T-helper 17 cell (primary cell): ENCODE measurements around the gene CCDC90B. TPM values are rescaled to one million over a fixed set of nuclear protein-coding genes. Genes with fewer than 3 reads are reported as not detected.
"Not testable (repeated sequence)": the region's sequence is repeated elsewhere in the genome, so short reads cannot be mapped to it uniquely, and the experiment has no call there.

Experiments used
- ATAC-seq: fragments of 150-1000 bp; cut with Tn5 transposase; 2 replicates; pipeline ENCODE4 v1.10.0; 2021; ENCODE audit warnings: mild to moderate bottlenecking, moderate library complexity
- DNase-seq, 3 donors: peaks; one replicate each; pipeline versions ENCODE4 v3.0.0 to v3.0.0-alpha.2; 2020 to 2021
- H3K9me3 ChIP-seq: one replicate; pipeline ENCODE4 v1.7.0; 2013; ENCODE audit warnings: low read length, mild to moderate bottlenecking; ENCODE audit not compliant: control insufficient read depth, poor library complexity, severe bottlenecking
- H3K27ac Mint-ChIP-seq: one replicate; pipeline ENCODE4 v1.8.0; 2022; ENCODE audit warnings: mild to moderate bottlenecking, moderate library complexity, mixed read lengths
- H3K27me3 Mint-ChIP-seq: one replicate; pipeline ENCODE4 v1.8.0; 2022; ENCODE audit warnings: mixed read lengths
- H3K36me3 Mint-ChIP-seq: one replicate; pipeline ENCODE4 v1.8.0; 2022; ENCODE audit warnings: low read depth, mixed read lengths
- H3K4me1 Mint-ChIP-seq: one replicate; pipeline ENCODE4 v1.8.0; 2022; ENCODE audit warnings: mild to moderate bottlenecking, mixed read lengths
- H3K4me3 Mint-ChIP-seq: one replicate; pipeline ENCODE4 v1.8.0; 2022; ENCODE audit warnings: mild to moderate bottlenecking, moderate library complexity, mixed read lengths
- total RNA-seq, 4 donors: library from RNA in 2 of 4; stranded (reverse) in 2 of 4; gene quantifications; one replicate each; pipeline ENCODE4 v1.2.3 and lab custom pipeline; 2022 to 2026

The CCDC90B gene
- total RNA-seq, 2 donors from 2014 or later, result 20.6 to 21.6 TPM

GRCh38 chr11:83280256-83280655 lies 5.9 kb downstream of the CCDC90B start:
- no peak overlapping the region for H3K4me3 Mint-ChIP-seq
- peaks cover 25% of the 10 kb centered on the region for H3K4me1 Mint-ChIP-seq
- DNase-seq (no peak), ATAC-seq (no peak)
- no peaks in the 10 kb centered on the region for H3K27me3 Mint-ChIP-seq
- H3K27ac Mint-ChIP-seq, result peak overlapping the region; percentile 65
- peaks cover 9% of the 10 kb centered on the region for H3K36me3 Mint-ChIP-seq
- no peaks in the 10 kb centered on the region for H3K9me3 ChIP-seq

DNA sequence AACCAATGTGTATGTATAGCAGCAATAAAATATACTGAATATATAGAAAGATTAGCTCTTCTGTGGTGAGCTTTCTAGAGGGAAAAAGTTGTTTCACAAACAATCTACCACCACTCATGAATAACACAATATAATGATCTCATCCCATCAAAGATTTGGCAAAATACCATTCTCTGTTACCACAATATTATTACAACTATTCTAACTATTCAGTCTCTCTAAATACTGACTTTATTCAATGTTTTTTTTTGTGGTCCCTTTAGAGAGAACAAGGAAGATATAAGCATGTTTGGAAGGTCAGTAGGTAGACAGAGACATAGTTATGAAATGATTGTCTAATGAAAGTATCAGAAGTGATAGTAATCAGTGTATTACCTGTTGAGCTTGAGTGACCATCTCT lies 7.8 kb downstream of the CCDC90B start:
- no peak overlapping the region for H3K4me3 Mint-ChIP-seq
- H3K4me1 Mint-ChIP-seq, result peaks cover 13% of the 10 kb centered on the region
- no peaks in the 10 kb centered on the region for H3K9me3 ChIP-seq
- no peak for DNase-seq
- peaks cover 9% of the 10 kb centered on the region for H3K36me3 Mint-ChIP-seq
- ATAC-seq, result no peak
- no peak overlapping the region for H3K27ac Mint-ChIP-seq
- H3K27me3 Mint-ChIP-seq, result no peaks in the 10 kb centered on the region

GRCh38 chr11:83275888-83276641 lies 10.1 kb downstream of the CCDC90B start:
- DNase-seq, result no peak
- no peaks in the 10 kb centered on the region for H3K27me3 Mint-ChIP-seq
- no peak overlapping the region for H3K27ac Mint-ChIP-seq
- peaks cover 8% of the 10 kb centered on the region for H3K36me3 Mint-ChIP-seq
- no peak overlapping the region for H3K4me3 Mint-ChIP-seq
- H3K4me1 Mint-ChIP-seq, result peaks cover 9% of the 10 kb centered on the region
- no peak for ATAC-seq
- H3K9me3 ChIP-seq, result no peaks in the 10 kb centered on the region

- DNase-seq, result no peak
- no peak overlapping the region for H3K27ac Mint-ChIP-seq
- H3K4me1 Mint-ChIP-seq, result peaks cover 26% of the 10 kb centered on the region
- H3K4me3 Mint-ChIP-seq, result no peak overlapping the region
- no peak for ATAC-seq
- no peaks in the 10 kb centered on the region for H3K9me3 ChIP-seq
- peaks cover 21% of the 10 kb centered on the region for H3K36me3 Mint-ChIP-seq
- H3K27me3 Mint-ChIP-seq, result no peaks in the 10 kb centered on the region
Measured at GRCh38 chr11:83272627-83273026, 13.5 kb downstream of the CCDC90B start.

GRCh38 chr11:83271734-83272133 lies 14.4 kb downstream of the CCDC90B start:
- not testable (repeated sequence) for H3K27ac Mint-ChIP-seq, H3K4me3 Mint-ChIP-seq, ATAC-seq, H3K27me3 Mint-ChIP-seq, H3K9me3 ChIP-seq, DNase-seq
- H3K36me3 Mint-ChIP-seq, result peaks cover 26% of the 10 kb centered on the region
- H3K4me1 Mint-ChIP-seq, result peaks cover 29% of the 10 kb centered on the region

- not testable (repeated sequence) for H3K9me3 ChIP-seq, H3K4me3 Mint-ChIP-seq, DNase-seq, H3K27me3 Mint-ChIP-seq, ATAC-seq
- Mint-ChIP-seq H3K36me3 (peaks cover 28% of the 10 kb centered on the region), H3K4me1 (peaks cover 29% of the 10 kb centered on the region), H3K27ac (peak overlapping the region; percentile 90)
Measured at GRCh38 chr11:83269080-83269479, 17.1 kb downstream of the CCDC90B start.

DNA sequence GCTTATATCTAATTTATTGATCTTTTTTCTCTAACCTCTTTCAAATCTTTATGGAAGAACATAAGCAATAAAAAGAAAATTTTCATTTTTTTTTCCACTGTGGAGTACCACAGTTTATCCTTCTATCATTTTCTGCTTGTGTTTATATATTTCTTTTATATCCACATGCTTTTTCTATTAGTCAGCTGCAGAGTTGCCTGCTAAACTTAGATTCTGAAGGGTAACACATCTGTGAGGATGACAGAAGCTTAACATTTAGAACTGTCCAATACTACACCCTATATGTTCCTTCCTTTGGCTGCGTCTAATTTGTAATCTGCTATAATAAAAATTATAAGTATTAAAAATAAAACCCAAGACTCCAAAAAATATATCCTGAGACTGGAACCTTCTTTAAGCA lies 20.8 kb downstream of the CCDC90B start:
- H3K27me3 Mint-ChIP-seq, result no peaks in the 10 kb centered on the region
- H3K36me3 Mint-ChIP-seq, result peaks cover 26% of the 10 kb centered on the region
- no peak for ATAC-seq
- no peak for DNase-seq
- no peak overlapping the region for H3K4me3 Mint-ChIP-seq
- peaks cover 24% of the 10 kb centered on the region for H3K4me1 Mint-ChIP-seq
- H3K9me3 ChIP-seq, result no peaks in the 10 kb centered on the region
- H3K27ac Mint-ChIP-seq, result peak overlapping the region; percentile 34

DNA sequence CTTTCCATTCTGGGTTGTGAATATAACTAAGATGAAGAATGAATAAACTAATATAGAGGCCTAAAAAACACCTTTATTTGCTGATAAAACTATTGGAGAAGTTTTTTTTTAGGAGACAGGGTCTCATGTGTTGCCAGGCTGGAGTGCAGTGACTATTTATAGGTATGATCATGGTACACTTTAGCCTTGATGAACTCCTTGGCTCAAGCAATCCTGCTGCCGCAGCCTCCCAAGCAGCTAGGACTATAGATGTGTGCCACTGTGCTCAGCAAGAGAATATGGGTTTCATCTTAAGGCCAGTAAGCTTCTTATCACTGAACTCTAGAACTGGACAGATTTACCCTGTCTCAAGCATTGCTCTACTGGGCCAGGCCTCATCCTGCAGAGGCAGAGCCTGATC lies 26.6 kb downstream of the CCDC90B start:
- H3K27ac Mint-ChIP-seq, result no peak overlapping the region
- no peaks in the 10 kb centered on the region for H3K27me3 Mint-ChIP-seq
- no peaks in the 10 kb centered on the region for H3K9me3 ChIP-seq
- DNase-seq, result no peak
- no peak for ATAC-seq
- peaks cover 7% of the 10 kb centered on the region for H3K36me3 Mint-ChIP-seq
- no peak overlapping the region for H3K4me3 Mint-ChIP-seq
- peaks cover 3% of the 10 kb centered on the region for H3K4me1 Mint-ChIP-seq

DNA sequence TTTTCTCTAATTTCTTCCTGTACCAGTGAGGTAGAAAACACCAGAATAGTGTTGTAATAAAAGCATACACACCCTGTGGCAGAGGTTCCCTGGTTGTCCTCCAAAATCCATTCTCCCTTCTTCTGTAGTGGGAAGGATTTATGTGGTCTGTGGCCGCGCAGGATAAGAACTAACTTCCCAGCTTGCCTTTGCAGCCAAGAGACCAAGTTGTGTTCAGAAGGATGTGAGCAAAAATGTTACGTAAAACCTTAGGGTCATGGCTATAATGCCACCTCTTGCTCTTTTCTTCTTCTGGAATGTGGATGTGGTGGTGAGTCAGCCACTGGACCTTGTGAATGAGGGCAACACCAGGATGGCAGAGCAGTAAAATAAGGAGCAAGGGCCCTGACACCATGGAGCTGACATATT lies 28.4 kb downstream of the CCDC90B start:
- peak overlapping the region; percentile 6 for H3K27ac Mint-ChIP-seq
- H3K9me3 ChIP-seq, result no peaks in the 10 kb centered on the region
- no peaks in the 10 kb centered on the region for H3K27me3 Mint-ChIP-seq
- DNase-seq (no peak), ATAC-seq (no peak)
- H3K4me3 Mint-ChIP-seq, result no peak overlapping the region
- H3K36me3 Mint-ChIP-seq, result peaks cover 6% of the 10 kb centered on the region
- H3K4me1 Mint-ChIP-seq, result peaks cover 3% of the 10 kb centered on the region

DNA sequence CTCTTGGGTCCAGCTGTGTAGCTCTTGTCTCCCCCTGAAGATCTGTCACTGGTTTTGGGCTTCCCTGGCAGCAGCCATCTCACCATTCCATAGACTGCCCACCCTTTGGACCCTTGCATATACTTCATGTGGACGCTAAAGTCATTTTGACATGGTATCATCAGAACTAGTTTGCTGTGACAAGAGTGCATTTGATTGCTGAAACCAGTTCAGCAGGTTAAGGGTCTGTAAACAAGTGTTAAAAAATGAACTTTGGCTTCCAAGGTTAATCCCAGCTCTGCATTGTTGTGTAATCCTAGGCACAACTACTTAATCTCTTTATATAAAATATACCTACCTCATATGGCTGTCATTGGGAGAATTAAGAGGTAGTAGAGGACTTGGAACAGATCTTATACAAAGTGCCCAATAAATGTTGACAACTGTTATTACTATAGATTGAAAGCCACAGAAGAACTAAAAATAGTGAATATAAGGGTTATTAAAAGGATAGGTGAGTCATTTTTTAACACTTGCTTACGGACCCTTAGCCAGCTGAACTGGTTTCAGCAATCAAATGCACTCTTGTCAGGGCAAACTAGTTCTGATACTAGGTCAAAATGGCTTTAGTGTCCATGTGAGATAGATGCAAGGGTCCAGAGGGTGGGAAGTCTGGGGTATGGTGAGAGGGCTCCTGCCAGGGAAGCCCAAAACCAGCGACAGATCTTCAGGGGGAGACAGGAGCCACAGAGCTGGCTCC lies 29.4 kb downstream of the CCDC90B start:
- H3K4me3 Mint-ChIP-seq, result peak overlapping the region; percentile 58
- ATAC-seq (no peak), DNase-seq (no peak)
- H3K27me3 Mint-ChIP-seq, result no peaks in the 10 kb centered on the region
- no peaks in the 10 kb centered on the region for H3K9me3 ChIP-seq
- H3K36me3 Mint-ChIP-seq, result peaks cover 6% of the 10 kb centered on the region
- H3K4me1 Mint-ChIP-seq, result peaks cover 3% of the 10 kb centered on the region
- peak overlapping the region; percentile 2 for H3K27ac Mint-ChIP-seq

DNA sequence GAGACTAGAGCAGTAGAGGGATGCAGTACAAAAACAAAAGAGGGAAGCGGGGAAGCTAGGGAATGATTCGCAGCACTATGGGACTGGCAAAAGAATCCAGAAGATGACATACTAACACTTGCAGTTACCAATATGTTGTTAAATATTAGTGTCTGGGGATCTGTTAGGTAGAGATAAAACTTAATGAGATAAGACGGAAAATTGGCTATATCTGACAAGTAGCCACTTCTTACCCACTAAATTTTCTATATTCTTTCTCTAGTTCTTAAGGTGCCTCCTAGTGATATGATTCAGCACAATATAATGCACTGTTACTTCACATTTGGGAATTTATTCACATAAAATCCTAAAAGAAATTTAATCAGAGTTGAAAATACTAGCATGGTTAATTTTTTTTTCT lies 30.8 kb downstream of the CCDC90B start:
- no peak for ATAC-seq
- no peaks in the 10 kb centered on the region for H3K9me3 ChIP-seq
- Mint-ChIP-seq H3K27me3 (no peaks in the 10 kb centered on the region), H3K4me3 (no peak overlapping the region), H3K4me1 (peaks cover 6% of the 10 kb centered on the region), H3K36me3 (peaks cover 4% of the 10 kb centered on the region), H3K27ac (no peak overlapping the region)
- DNase-seq, result no peak

- Mint-ChIP-seq H3K4me1 (peaks cover 12% of the 10 kb centered on the region), H3K27me3 (no peaks in the 10 kb centered on the region), H3K4me3 (no peak overlapping the region), H3K27ac (peak overlapping the region; percentile 34), H3K36me3 (peaks cover 6% of the 10 kb centered on the region)
- DNase-seq, result no peak
- no peak for ATAC-seq
- H3K9me3 ChIP-seq, result no peaks in the 10 kb centered on the region
Measured at GRCh38 chr11:83252941-83253340, 33.2 kb downstream of the CCDC90B start.

DNA sequence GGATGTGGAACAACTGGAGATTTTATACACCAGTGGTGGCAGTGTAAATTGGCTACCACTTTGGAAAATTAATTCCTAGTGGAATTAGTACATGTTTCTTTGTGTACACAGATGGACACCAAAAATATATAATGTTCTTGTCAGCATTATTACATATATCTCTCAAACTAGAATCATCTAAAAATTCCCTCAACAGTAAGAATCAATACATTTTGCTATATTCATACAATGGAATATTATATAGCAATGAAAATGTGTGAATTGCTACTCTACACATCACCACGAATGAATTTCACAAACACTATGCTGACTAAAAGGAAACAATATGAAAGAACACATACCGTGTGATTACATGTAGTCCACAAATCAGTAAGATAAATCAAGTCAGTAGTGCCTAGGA lies 33.9 kb downstream of the CCDC90B start:
- H3K9me3 ChIP-seq, result no peaks in the 10 kb centered on the region
- DNase-seq (no peak), ATAC-seq (no peak)
- peaks cover 6% of the 10 kb centered on the region for H3K36me3 Mint-ChIP-seq
- no peak overlapping the region for H3K27ac Mint-ChIP-seq
- no peak overlapping the region for H3K4me3 Mint-ChIP-seq
- peaks cover 14% of the 10 kb centered on the region for H3K4me1 Mint-ChIP-seq
- H3K27me3 Mint-ChIP-seq, result no peaks in the 10 kb centered on the region
